WI38 (cell line): ENCODE results near the gene RETSAT.
"Not testable (repeated sequence)": the region's sequence is repeated elsewhere in the genome, so short reads cannot be mapped to it uniquely, and the experiment has no call there.

ENCODE experiments used
- H3K4me3 ChIP-seq: 2 replicates; pipeline ENCODE4 v1.5.1; 2011; ENCODE audit warnings: low read depth, mild to moderate bottlenecking, control low read depth, low read length
- CTCF ChIP-seq: IDR thresholded peaks from 2 replicates; pipeline ENCODE4 v1.5.1; 2012; ENCODE audit warnings: low read depth, mild to moderate bottlenecking, control low read depth, low read length

RETSAT gene

GRCh38 chr2:85357736-85358135, 3.4 kb upstream of the RETSAT start:
- H3K4me3 ChIP-seq = no peak overlapping the region
- TF ChIP-seq CTCF = no peak

DNA sequence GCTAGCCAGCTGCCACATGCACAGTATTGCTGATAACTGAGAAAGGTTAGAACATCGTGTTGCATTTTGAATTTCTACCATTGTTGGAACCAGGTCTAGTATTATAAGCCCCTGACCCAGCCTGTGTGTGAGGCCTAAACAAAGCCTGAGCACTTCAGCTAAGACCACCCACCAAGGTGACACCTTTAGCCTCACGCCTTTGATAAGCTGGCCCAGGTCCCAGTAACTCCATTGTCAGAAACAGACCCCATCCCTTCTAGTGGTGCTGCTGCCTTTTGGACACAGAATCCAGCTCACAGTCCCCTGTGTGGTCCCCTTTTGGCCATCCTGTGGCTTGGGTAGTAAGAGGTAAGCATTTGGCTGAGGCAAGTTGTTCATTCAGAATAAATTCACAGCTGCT, 1.9 kb upstream of the RETSAT start:
- no peak for TF ChIP-seq CTCF

GRCh38 chr2:85355521-85355920, 1.2 kb upstream of the RETSAT start:
- peak overlapping the region; percentile 95 for H3K4me3 ChIP-seq

More for the DNA sequence above, 1.9 kb upstream of the RETSAT start:
- H3K4me3 ChIP-seq = no peak overlapping the region

DNA sequence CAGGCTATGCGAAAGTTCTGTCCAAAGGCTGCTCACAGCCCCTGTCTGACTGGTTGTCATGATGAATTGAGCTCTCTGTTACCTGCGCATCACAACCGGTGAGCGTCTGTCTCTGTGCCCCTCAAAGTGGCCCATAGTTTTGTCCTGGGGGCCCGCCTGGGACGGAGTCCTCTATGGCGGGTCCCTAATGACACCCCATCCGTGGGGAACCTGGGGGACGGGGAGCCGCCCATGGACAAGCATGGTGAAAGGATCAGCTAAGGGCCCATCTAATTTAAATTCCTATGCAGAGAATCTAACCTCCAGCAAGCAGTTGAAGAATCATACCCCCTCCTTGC, 714 bp upstream of the RETSAT start:
- no peak for TF ChIP-seq CTCF
- H3K4me3 ChIP-seq = peak overlapping the region; percentile 95

More at GRCh38 chr2:85355521-85355920, 1.2 kb upstream of the RETSAT start:
- TF ChIP-seq CTCF = no peak

DNA sequence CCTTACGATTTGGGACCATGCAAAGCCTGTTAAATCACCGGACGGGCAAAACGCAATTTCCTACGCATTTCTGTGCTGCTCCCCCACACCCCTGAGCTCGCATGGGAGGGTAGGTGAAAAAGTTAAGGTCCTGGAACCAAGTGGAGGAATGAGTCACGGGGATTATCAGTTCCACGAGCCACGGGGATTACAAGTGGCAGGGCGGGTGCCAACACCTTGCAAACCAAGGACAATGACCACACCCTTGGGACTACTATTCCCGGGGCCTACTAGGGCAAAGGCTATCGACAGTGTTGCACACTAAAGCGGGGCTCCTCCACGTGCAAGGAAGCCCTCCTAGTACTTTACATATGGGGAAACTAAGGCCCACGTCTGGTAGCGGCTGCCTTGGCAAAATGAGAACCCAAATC, 447 bp downstream of the RETSAT start:
- peak overlapping the region; percentile 95 for H3K4me3 ChIP-seq
- no peak for TF ChIP-seq CTCF

GRCh38 chr2:85347599-85347998, 6.7 kb downstream of the RETSAT start:
- no peak for TF ChIP-seq CTCF
- no peak overlapping the region for H3K4me3 ChIP-seq

GRCh38 chr2:85344356-85344954, 9.9 kb downstream of the RETSAT start:
- no peak overlapping the region for H3K4me3 ChIP-seq
- no peak for TF ChIP-seq CTCF

DNA sequence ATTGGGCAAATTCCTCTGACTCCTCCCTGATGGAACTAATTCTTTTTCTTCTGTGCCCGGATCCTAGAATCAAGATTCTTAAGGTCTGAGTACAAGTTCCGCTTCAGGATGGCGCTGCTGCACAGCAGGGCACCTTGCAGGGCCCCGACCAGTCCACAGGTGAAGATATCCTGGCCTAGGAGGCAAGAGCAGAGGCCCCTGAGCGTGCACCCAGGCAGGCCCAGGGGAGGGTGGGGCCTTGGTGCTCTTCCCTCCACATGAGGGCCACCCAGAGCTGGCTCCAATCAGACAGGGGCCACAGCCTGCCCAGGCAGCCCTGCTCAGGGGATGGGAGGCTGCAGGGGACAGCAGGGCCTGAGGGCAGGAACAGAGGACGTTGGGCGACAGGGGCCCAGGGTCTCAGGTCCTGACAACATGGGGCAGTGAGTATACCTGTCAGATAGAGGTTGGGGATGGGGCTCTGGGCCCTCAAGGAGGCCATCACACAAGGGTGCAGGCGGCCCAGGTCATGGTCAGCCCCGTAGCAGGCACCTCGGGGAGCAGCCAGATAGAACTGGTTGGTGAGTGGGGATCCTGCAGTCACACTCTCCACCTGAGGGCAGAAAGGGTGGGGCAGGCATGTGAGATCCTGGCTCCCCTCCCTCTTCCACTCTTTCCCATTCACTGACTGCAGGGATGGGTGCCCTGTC, 11.0 kb downstream of the RETSAT start:
- not testable (repeated sequence) for H3K4me3 ChIP-seq
